Ovary (tissue), 3 donors: ENCODE results near the gene TP53BP1.

ENCODE experiments used
- POLR2A ChIP-seq: fragments of 450-650 bp; IDR thresholded peaks from one replicate; pipeline ENCODE4 v1.6.1; 2017; ENCODE audit warnings: antibody characterized with exemption, mild to moderate bottlenecking, moderate library complexity
- TF ChIP-seq, protein P1 (sequence below), 3 donors: fragments of 450-650 bp in 2 of 3; fragments of 200-600 bp in 1 of 3; IDR thresholded peaks; one replicate each; pipeline versions ENCODE4 v1.5.1 to v1.8.0; 2016 to 2022; ENCODE audit warnings: antibody characterized with exemption in 3 of 3, mild to moderate bottlenecking in 1 of 3
- donor health status: DM: no; HTN: no; CAD: no.

DNA sequence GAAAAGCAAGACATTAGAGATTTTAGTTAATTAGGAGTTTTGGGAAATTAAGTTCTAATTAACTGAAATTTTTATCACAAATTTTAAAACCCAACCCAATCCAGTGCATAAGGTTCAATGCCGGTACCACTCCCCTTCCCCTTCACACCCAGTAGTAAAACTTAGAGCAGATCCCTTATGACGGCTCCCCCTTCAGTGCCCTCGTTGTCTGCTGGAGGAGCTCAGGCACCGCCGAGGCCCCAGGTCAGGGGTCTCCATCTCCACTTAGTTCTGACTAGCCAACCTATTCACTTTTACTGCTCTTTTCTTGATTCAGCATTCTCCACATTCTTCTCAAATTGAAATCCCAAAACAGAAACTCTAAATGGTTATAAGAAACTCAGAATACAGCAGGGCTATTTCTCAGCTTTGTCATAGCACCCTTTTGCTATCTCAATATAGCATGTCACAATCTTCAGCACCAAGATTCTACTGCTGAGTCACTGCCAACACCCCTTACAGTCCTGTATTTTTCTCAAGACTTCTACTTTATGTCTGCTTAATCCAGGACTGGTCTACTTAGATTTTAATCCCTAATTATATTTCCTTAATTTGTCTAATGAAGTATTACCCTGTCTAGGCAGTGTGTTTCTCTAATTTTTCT lies 82.3 kb downstream of the TP53BP1 start:
- TF ChIP-seq, protein P1, sequence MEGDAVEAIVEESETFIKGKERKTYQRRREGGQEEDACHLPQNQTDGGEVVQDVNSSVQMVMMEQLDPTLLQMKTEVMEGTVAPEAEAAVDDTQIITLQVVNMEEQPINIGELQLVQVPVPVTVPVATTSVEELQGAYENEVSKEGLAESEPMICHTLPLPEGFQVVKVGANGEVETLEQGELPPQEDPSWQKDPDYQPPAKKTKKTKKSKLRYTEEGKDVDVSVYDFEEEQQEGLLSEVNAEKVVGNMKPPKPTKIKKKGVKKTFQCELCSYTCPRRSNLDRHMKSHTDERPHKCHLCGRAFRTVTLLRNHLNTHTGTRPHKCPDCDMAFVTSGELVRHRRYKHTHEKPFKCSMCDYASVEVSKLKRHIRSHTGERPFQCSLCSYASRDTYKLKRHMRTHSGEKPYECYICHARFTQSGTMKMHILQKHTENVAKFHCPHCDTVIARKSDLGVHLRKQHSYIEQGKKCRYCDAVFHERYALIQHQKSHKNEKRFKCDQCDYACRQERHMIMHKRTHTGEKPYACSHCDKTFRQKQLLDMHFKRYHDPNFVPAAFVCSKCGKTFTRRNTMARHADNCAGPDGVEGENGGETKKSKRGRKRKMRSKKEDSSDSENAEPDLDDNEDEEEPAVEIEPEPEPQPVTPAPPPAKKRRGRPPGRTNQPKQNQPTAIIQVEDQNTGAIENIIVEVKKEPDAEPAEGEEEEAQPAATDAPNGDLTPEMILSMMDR (IDR thresholded peaks at IDR 0.05): no peak
- TF ChIP-seq POLR2A: no peak
